ENCODE results near the gene KIAA1328.

- TF ChIP-seq CTCF (IDR thresholded peaks at IDR 0.05) (no peak), EZH2phosphoT487 (IDR thresholded peaks at IDR 0.05) (no peak)
Observed at GRCh38 chr18:37055137-37055802, 226.3 kb downstream of the KIAA1328 start.

Measured in neural progenitor cell (in vitro differentiated cells).